ENCODE results near the gene SLC22A12. TPM values are rescaled to one million over a fixed set of nuclear protein-coding genes. Genes with fewer than 3 reads are reported as not detected.
"Not testable (repeated sequence)": the region's sequence is repeated elsewhere in the genome, so short reads cannot be mapped to it uniquely, and the experiment has no call there.

Gene SLC22A12
- total RNA-seq, 1 donor from 2014 or later: not detected

GRCh38 chr11:64592656-64593055, 1.6 kb downstream of the SLC22A12 start:
- Histone ChIP-seq H3K36me3 (ENCODE audit: control insufficient read depth, insufficient read depth, low read length) (no peaks in the 10 kb centered on the region), H3K27me3 (ENCODE audit: control insufficient read depth, insufficient read depth, low read length) (peaks cover 1% of the 10 kb centered on the region), H3K4me3 (ENCODE audit: low read depth, low read length) (no peak overlapping the region)
- no peak for TF ChIP-seq CTCF (IDR thresholded peaks at IDR 0.05; ENCODE audit: insufficient read depth, low read length, severe bottlenecking)
- DNase-seq (ENCODE audit: low read depth) (no peak), FAIRE-seq (no peak)

- peaks cover 1% of the 10 kb centered on the region for H3K27me3 ChIP-seq (ENCODE audit: control insufficient read depth, insufficient read depth, low read length)
- H3K36me3 ChIP-seq (ENCODE audit: control insufficient read depth, insufficient read depth, low read length): no peaks in the 10 kb centered on the region
- no peak for TF ChIP-seq CTCF (IDR thresholded peaks at IDR 0.05; ENCODE audit: insufficient read depth, low read length, severe bottlenecking)
- FAIRE-seq (no peak), DNase-seq (ENCODE audit: low read depth) (no peak)
- no peak overlapping the region for H3K4me3 ChIP-seq (ENCODE audit: low read depth, low read length)
Measured at GRCh38 chr11:64593156-64594105, 2.4 kb downstream of the SLC22A12 start.

DNA sequence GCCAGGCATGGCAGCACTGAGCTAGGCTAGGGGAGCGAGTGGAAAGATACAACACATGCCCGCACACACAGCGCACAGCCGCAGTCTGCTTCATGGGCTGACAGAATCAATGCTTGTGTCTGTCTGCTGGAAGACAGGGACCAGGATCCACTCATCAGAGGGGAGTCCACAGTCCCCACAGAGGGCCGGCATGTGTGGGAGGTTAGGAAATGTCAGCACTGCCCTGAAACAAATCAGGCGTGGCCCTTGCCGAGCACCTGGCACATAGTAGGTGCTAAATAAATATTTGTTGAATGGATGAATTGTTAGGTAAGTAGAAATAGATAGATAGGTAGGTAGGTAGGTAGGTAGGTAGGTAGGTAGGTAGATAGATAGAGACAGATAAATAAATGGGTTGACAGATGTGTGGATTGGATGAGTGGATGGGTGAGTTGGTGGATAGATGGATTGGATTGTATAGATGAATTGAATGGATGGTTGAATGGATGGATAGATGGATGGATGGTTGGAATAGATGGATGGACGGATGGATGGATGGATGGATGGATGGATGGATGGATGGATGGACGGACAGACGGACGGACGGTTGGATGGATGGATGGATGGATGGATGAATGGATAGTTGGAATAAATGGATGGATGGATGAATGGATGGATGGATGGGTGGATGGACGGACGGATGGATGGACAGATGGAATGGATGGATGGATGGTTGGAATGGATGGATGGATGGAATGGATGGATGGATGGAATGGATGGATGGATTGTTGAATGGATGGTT, 3.3 kb downstream of the SLC22A12 start:
- Histone ChIP-seq H3K4me3 (ENCODE audit: low read depth, low read length) (no peak overlapping the region), H3K36me3 (ENCODE audit: control insufficient read depth, insufficient read depth, low read length) (no peaks in the 10 kb centered on the region), H3K27me3 (ENCODE audit: control insufficient read depth, insufficient read depth, low read length) (peaks cover under 1% of the 10 kb centered on the region)
- DNase-seq (ENCODE audit: low read depth) (no peak), FAIRE-seq (no peak)
- no peak for TF ChIP-seq CTCF (IDR thresholded peaks at IDR 0.05; ENCODE audit: insufficient read depth, low read length, severe bottlenecking)

- not testable (repeated sequence) for H3K36me3 ChIP-seq (ENCODE audit: control insufficient read depth, insufficient read depth, low read length); H3K4me3 ChIP-seq (ENCODE audit: low read depth, low read length); H3K27me3 ChIP-seq (ENCODE audit: control insufficient read depth, insufficient read depth, low read length); DNase-seq (ENCODE audit: low read depth)
- peak; percentile 94 for FAIRE-seq
Measured at GRCh38 chr11:64595922-64596321, 4.9 kb downstream of the SLC22A12 start.

- FAIRE-seq (no peak), DNase-seq (ENCODE audit: low read depth) (no peak)
- no peak for TF ChIP-seq CTCF (IDR thresholded peaks at IDR 0.05; ENCODE audit: insufficient read depth, low read length, severe bottlenecking)
- H3K27me3 ChIP-seq (ENCODE audit: control insufficient read depth, insufficient read depth, low read length): no peaks in the 10 kb centered on the region
- H3K36me3 ChIP-seq (ENCODE audit: control insufficient read depth, insufficient read depth, low read length): no peaks in the 10 kb centered on the region
- H3K4me3 ChIP-seq (ENCODE audit: low read depth, low read length): no peak overlapping the region
Measured at GRCh38 chr11:64597671-64598101, 6.7 kb downstream of the SLC22A12 start.
